PC-9 (cell line): Measurements from ENCODE around the gene OR52E8. TPM values are rescaled to one million over a fixed set of nuclear protein-coding genes. Genes with fewer than 3 reads are reported as not detected.

Source experiments
- BruUV-seq: library from RNA; stranded (reverse); fragments of 400-500 nt; replicated peaks from 2 replicates; lab custom pipeline; 2021; lab: Mats Ljungman, UMichigan
- CTCF ChIA-PET: fragments of 300-600 bp; sonication (Branson Sonifier 250); formaldehyde crosslinking; loops from one replicate; lab custom pipeline; 2022; ENCODE audit warnings: antibody characterized with exemption; lab: Charles Lee
- POLR2A ChIA-PET: fragments of 300-600 bp; sonication (Branson Sonifier 250); formaldehyde crosslinking; loops from one replicate; lab custom pipeline; 2022; ENCODE audit warnings: antibody characterized with exemption; ENCODE audit not compliant: unreplicated experiment; lab: Charles Lee
- DNase-seq, 2 experiments: peaks; one replicate each; pipeline versions ENCODE4 v3.0.0 to v3.0.0-alpha.2; 2015 to 2022; ENCODE audit warnings: mixed read lengths in 1 of 2
- H2AFZ ChIP-seq: fragments of 200-600 bp; sonication (generic); 2 replicates; pipeline ENCODE4 v1.8.1; 2017; ENCODE audit warnings: antibody characterized with exemption
- H3F3A ChIP-seq: fragments of 200-600 bp; sonication (generic); 2 replicates; pipeline ENCODE4 v1.8.1; 2017; ENCODE audit warnings: antibody characterized with exemption, mild to moderate bottlenecking, low read depth; ENCODE audit not compliant: insufficient read depth
- H3K27ac ChIP-seq: fragments of 200-600 bp; sonication (generic); 2 replicates; pipeline ENCODE4 v1.6.1; 2016; ENCODE audit warnings: mixed run types
- H3K27me3 ChIP-seq: fragments of 200-600 bp; sonication (generic); 2 replicates; pipeline ENCODE4 v1.6.1; 2016; ENCODE audit warnings: low read depth, mixed run types; ENCODE audit not compliant: insufficient read depth
- H3K36me3 ChIP-seq: fragments of 200-600 bp; sonication (generic); 2 replicates; pipeline ENCODE4 v1.6.1; 2016; ENCODE audit warnings: low read depth, mixed run types
- H3K4me1 ChIP-seq: fragments of 200-600 bp; sonication (generic); replicated peaks from 2 replicates; pipeline ENCODE4 v1.6.1; 2016; ENCODE audit warnings: mixed run types; ENCODE audit not compliant: insufficient read depth
- H3K4me2 ChIP-seq: fragments of 200-600 bp; sonication (generic); 2 replicates; pipeline ENCODE4 v1.6.1; 2017; ENCODE audit warnings: mixed run types
- H3K4me3 ChIP-seq: fragments of 200-600 bp; sonication (generic); 2 replicates; pipeline ENCODE4 v1.6.1; 2016; ENCODE audit warnings: mixed run types
- H3K79me2 ChIP-seq: fragments of 200-600 bp; sonication (generic); 2 replicates; pipeline ENCODE4 v1.6.1; 2017; ENCODE audit warnings: low read depth, mixed run types
- H3K9me2 ChIP-seq: fragments of 200-600 bp; sonication (generic); 2 replicates; pipeline ENCODE4 v1.8.1; 2017; ENCODE audit warnings: mild to moderate bottlenecking; ENCODE audit not compliant: insufficient read depth
- H3K9me3 ChIP-seq: fragments of 200-600 bp; sonication (generic); 2 replicates; pipeline ENCODE4 v1.8.1; 2016; ENCODE audit warnings: low read depth; ENCODE audit not compliant: insufficient read depth
- H4K20me1 ChIP-seq: fragments of 200-600 bp; sonication (generic); 2 replicates; pipeline ENCODE4 v1.8.1; 2017; ENCODE audit not compliant: insufficient read depth
- CTCF ChIP-seq: fragments of 200-600 bp; sonication (generic); conservative IDR thresholded peaks from 2 replicates; pipeline ENCODE4 v1.6.1; 2017; ENCODE audit warnings: mixed run types, antibody characterized with exemption, mild to moderate bottlenecking, moderate library complexity
- EZH2 ChIP-seq: fragments of 200-600 bp; sonication (generic); IDR thresholded peaks from 2 replicates; pipeline ENCODE4 v1.8.0; 2017; ENCODE audit warnings: antibody characterized with exemption, low read depth
- intact Hi-C: fragments of 100-400 bp; cut with micrococcal nuclease; formaldehyde crosslinking; loops from one replicate; pipeline ENCODE4 v1.10.0; 2022; ENCODE audit not compliant: unreplicated experiment
- total RNA-seq: library from RNA; stranded (reverse); gene quantifications from 2 replicates; pipeline ENCODE4 v1.2.3, GENCODE V29; 2021

The OR52E8 gene
- total RNA-seq, 1 experiment from 2014 or later: not detected

GRCh38 chr11:5891216-5891800 is 33.8 kb upstream of the OR52E8 start:
- no peaks in the 10 kb centered on the region for H3K9me3 ChIP-seq
- no peaks in the 10 kb centered on the region for H3K27me3 ChIP-seq
- no peaks in the 10 kb centered on the region for H4K20me1 ChIP-seq
- H3K4me3 ChIP-seq: no peak overlapping the region
- no peaks in the 10 kb centered on the region for H3K9me2 ChIP-seq
- intact Hi-C loops: no loop called here
- POLR2A ChIA-PET: interaction anchor here (0.7 kb wide), 1 partner anchor 647 kb away, joined by 8 read pairs; no protein-coding TSS in a partner anchor
- no peak overlapping the region for H2AFZ ChIP-seq
- no peaks in the 10 kb centered on the region for H3K4me1 ChIP-seq
- no peaks in the 10 kb centered on the region for H3K79me2 ChIP-seq
- no TSS peak for BruUV-seq
- TF ChIP-seq CTCF (peak; percentile 60), EZH2 (no peak)
- H3K4me2 ChIP-seq: no peak overlapping the region
- CTCF ChIA-PET: interaction anchor here (0.6 to 1.0 kb wide), 2 partner anchors 466 to 472 kb away, joined by 3 read pairs; no protein-coding TSS in a partner anchor
- H3K27ac ChIP-seq: no peak overlapping the region
- H3F3A ChIP-seq: no peaks in the 10 kb centered on the region
- DNase-seq: no peak
- no peaks in the 10 kb centered on the region for H3K36me3 ChIP-seq

GRCh38 chr11:5887661-5888060 is 30.2 kb upstream of the OR52E8 start:
- Histone ChIP-seq H3K36me3 (no peaks in the 10 kb centered on the region), H3K4me3 (no peak overlapping the region), H3K27ac (no peak overlapping the region), H4K20me1 (no peaks in the 10 kb centered on the region), H3K9me3 (no peaks in the 10 kb centered on the region), H2AFZ (no peak overlapping the region), H3K9me2 (no peaks in the 10 kb centered on the region), H3F3A (no peaks in the 10 kb centered on the region), H3K4me1 (no peaks in the 10 kb centered on the region), H3K27me3 (no peaks in the 10 kb centered on the region), H3K4me2 (no peak overlapping the region), H3K79me2 (no peaks in the 10 kb centered on the region)
- TF ChIP-seq EZH2 (no peak), CTCF (no peak)
- no peak for DNase-seq
- intact Hi-C loops: no loop called here
- CTCF ChIA-PET: no interaction called here
- no TSS peak for BruUV-seq
- POLR2A ChIA-PET: no interaction called here

- BruUV-seq: no TSS peak
- no peaks in the 10 kb centered on the region for H3K27me3 ChIP-seq
- H3K4me1 ChIP-seq: no peaks in the 10 kb centered on the region
- no peaks in the 10 kb centered on the region for H3K79me2 ChIP-seq
- H3K9me2 ChIP-seq: no peaks in the 10 kb centered on the region
- DNase-seq: no peak
- intact Hi-C loops: no loop called here
- no peaks in the 10 kb centered on the region for H3K9me3 ChIP-seq
- no peaks in the 10 kb centered on the region for H3K36me3 ChIP-seq
- no peaks in the 10 kb centered on the region for H4K20me1 ChIP-seq
- no peak for TF ChIP-seq EZH2
- TF ChIP-seq CTCF: no peak
- no peaks in the 10 kb centered on the region for H3F3A ChIP-seq
- H3K27ac ChIP-seq: no peak overlapping the region
- ChIA-PET POLR2A (no interaction called here), CTCF (no interaction called here)
- no peak overlapping the region for H3K4me2 ChIP-seq
- H2AFZ ChIP-seq: no peak overlapping the region
- no peak overlapping the region for H3K4me3 ChIP-seq
Observed at GRCh38 chr11:5887172-5887571, 29.7 kb upstream of the OR52E8 start.
